Placental pericyte (primary cell): ENCODE data around the gene LHX8. TPM values are rescaled to one million over a fixed set of nuclear protein-coding genes. Genes with fewer than 3 reads are reported as not detected.

Source experiments
- small RNA-seq: library from RNA; depleted of rRNA; stranded (forward); fragments of <200 nt; gene quantifications from one replicate; pipeline ENCODE3, GENCODE V24; 2012; ENCODE audit warnings: low replicate concordance
- total RNA-seq: library from RNA; depleted of rRNA; stranded (reverse); fragments of >200 nt; gene quantifications from 2 replicates; pipeline ENCODE4 v1.2.3, GENCODE V29; 2012

Gene LHX8
- 0.44 TPM in 1 of 2 replicates, not detected in the other for total RNA-seq

GRCh38 chr1:75133750-75134646 lies at the start of gene LHX8:
TSS of gene LHX8 (plus strand) at chr1:75134388. CDS start at chr1:75136615, 2,227 bp downstream.

Small RNA genes lying within 50 kb of the gene (small RNA-seq; reads per million reads assigned to genes)
- not detected for gene RNU6-622P
